Osteoblast (primary cell): ENCODE data around the gene RO60. TPM values are rescaled to one million over a fixed set of nuclear protein-coding genes. Genes with fewer than 3 reads are reported as not detected.
"Not testable (repeated sequence)": the region's sequence is repeated elsewhere in the genome, so short reads cannot be mapped to it uniquely, and the experiment has no call there.

Experiments
- DNase-seq: peaks from one replicate; pipeline ENCODE4 v3.0.0; 2011; ENCODE audit warnings: low spot score, mixed read lengths; ENCODE audit not compliant: insufficient read length; ENCODE audit errors: missing footprints
- H2AFZ ChIP-seq: 2 replicates; pipeline ENCODE4 v1.6.0; 2011; ENCODE audit warnings: mild to moderate bottlenecking, low read length
- H3K27ac ChIP-seq: 2 replicates; pipeline ENCODE4 v1.5.1; 2011; ENCODE audit warnings: mild to moderate bottlenecking, low read depth, low read length, moderate library complexity
- H3K27me3 ChIP-seq: 2 replicates; pipeline ENCODE4 v1.6.0; 2012; ENCODE audit warnings: mild to moderate bottlenecking, control low read depth, inconsistent platforms, low read length, moderate library complexity; ENCODE audit not compliant: insufficient read depth
- H3K36me3 ChIP-seq: 2 replicates; pipeline ENCODE4 v1.5.1; 2011; ENCODE audit warnings: mild to moderate bottlenecking, low read length, control low read depth, moderate library complexity; ENCODE audit not compliant: insufficient read depth
- H3K4me1 ChIP-seq: 2 replicates; pipeline ENCODE4 v1.5.1; 2011; ENCODE audit warnings: mild to moderate bottlenecking, low read length, control low read depth, moderate library complexity; ENCODE audit not compliant: insufficient read depth
- H3K4me2 ChIP-seq: 2 replicates; pipeline ENCODE4 v1.6.0; 2011; ENCODE audit warnings: mild to moderate bottlenecking, low read length; ENCODE audit not compliant: insufficient read depth
- H3K4me3 ChIP-seq: fragments of 200-600 bp; sonication (generic); 3 replicates; pipeline ENCODE4 v1.5.1; 2012; ENCODE audit warnings: mild to moderate bottlenecking, low read length, inconsistent platforms; ENCODE audit not compliant: insufficient read depth
- H3K79me2 ChIP-seq: 2 replicates; pipeline ENCODE4 v1.6.0; 2012; ENCODE audit warnings: mild to moderate bottlenecking, low read length, control low read depth, inconsistent platforms; ENCODE audit not compliant: insufficient read depth
- H3K9me3 ChIP-seq: 2 replicates; pipeline ENCODE4 v1.5.1; 2011; ENCODE audit warnings: low read depth, low read length, control low read depth
- H4K20me1 ChIP-seq: 2 replicates; pipeline ENCODE4 v1.6.0; 2012; ENCODE audit warnings: mild to moderate bottlenecking, low read length, control low read depth; ENCODE audit not compliant: insufficient read depth
- total RNA-seq: library from RNA; depleted of rRNA; stranded (reverse); fragments of >200 nt; gene quantifications from 2 replicates; pipeline ENCODE4 v1.2.3, GENCODE V29; 2012
- TF ChIP-seq, protein P1 (sequence below): IDR thresholded peaks from 2 replicates; pipeline ENCODE4 v1.5.1; 2011; ENCODE audit warnings: mild to moderate bottlenecking, low read depth, low read length, moderate library complexity; ENCODE audit errors: extremely low read depth

RO60 gene
- total RNA-seq, 1 donor: 138 TPM

DNA sequence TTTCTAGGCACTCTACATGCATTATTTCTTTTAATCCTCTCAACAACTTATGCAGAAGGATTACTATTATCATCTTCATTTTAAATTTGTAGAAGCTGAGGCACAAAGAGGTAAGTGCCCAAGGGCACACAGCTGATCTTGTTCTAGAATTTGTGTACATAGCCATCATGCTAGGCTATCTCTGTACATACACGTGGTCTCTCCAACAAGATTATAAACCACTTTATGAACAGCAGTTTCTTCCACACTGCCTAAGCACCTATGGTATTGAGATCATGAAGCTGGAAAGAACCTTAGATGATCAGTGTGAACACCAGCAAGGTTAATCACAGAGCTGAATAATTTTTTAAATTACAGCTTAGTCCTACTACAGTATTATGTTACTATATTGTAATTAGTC is 29.1 kb upstream of the RO60 start:
- DNase-seq: no peak
- TF ChIP-seq, protein P1, sequence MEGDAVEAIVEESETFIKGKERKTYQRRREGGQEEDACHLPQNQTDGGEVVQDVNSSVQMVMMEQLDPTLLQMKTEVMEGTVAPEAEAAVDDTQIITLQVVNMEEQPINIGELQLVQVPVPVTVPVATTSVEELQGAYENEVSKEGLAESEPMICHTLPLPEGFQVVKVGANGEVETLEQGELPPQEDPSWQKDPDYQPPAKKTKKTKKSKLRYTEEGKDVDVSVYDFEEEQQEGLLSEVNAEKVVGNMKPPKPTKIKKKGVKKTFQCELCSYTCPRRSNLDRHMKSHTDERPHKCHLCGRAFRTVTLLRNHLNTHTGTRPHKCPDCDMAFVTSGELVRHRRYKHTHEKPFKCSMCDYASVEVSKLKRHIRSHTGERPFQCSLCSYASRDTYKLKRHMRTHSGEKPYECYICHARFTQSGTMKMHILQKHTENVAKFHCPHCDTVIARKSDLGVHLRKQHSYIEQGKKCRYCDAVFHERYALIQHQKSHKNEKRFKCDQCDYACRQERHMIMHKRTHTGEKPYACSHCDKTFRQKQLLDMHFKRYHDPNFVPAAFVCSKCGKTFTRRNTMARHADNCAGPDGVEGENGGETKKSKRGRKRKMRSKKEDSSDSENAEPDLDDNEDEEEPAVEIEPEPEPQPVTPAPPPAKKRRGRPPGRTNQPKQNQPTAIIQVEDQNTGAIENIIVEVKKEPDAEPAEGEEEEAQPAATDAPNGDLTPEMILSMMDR: no peak

DNA sequence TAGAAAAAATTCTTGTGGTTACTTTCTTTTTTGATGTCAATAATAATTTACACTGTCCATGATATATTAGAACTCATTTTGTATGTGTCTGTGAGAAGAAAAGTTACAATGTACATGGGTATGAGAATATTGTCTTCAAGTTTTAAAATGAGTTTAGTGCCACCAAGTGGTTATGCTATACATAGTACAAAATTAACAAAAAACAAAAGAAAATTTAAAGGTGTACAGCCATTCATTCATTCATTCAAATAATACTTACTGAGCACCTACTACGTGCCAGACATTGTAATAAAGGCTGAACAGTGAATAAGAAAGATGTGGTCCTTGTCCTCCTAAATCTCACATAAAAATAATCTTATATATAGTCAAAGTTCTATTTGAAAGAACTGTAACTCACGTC is 28.0 kb upstream of the RO60 start:
- DNase-seq: no peak
- TF ChIP-seq, protein P1: peak; percentile 41

More for the DNA sequence above, 29.1 kb upstream of the RO60 start:
- Histone ChIP-seq H3K27ac (no peak overlapping the region), H4K20me1 (no peaks in the 10 kb centered on the region), H3K4me3 (no peak overlapping the region), H3K9me3 (no peaks in the 10 kb centered on the region), H2AFZ (no peak overlapping the region), H3K36me3 (peaks cover 14% of the 10 kb centered on the region), H3K4me2 (no peak overlapping the region), H3K27me3 (no peaks in the 10 kb centered on the region), H3K4me1 (no peaks in the 10 kb centered on the region), H3K79me2 (peaks cover 18% of the 10 kb centered on the region)

DNA sequence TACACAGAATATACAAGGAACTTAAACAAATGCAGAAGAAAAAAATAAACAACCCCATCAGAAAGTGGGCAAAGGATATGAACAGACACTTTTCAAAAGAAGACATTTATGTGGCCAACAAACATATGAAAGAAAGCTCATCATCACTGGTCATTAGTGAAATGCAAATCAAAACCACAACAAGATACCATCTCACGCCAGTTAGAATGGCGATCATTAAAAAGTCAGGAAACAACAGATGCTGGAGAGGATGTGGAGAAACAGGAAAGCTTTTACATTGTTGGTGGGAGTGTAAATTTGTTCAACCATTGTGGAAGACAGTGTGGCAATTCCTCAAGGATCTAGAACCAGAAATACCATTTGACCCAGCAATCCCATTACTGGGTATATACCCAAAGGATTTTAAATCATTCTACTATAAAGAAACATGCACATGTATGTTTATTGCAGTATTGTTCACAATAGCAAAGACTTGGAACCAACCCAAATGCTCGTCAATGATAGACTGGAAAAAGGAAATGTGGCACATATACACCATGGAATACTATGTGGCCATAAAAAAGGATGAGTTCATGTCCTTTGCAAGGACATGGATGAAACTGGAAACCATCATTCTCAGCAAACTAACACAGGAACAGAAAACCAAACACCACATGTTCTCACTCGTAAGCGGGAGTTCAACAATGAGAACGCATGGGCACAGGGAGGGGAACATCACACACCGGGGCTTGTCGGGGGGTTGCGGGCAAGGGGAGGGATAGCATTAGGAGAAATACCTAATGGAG is 26.6 kb upstream of the RO60 start:
- H3K4me2 ChIP-seq: not testable (repeated sequence)

More for the DNA sequence above, 28.0 kb upstream of the RO60 start:
- no peaks in the 10 kb centered on the region for H3K27me3 ChIP-seq
- no peak overlapping the region for H3K27ac ChIP-seq
- no peaks in the 10 kb centered on the region for H3K4me1 ChIP-seq
- H3K79me2 ChIP-seq: peaks cover 24% of the 10 kb centered on the region
- H3K9me3 ChIP-seq: no peaks in the 10 kb centered on the region
- H3K36me3 ChIP-seq: peaks cover 9% of the 10 kb centered on the region
- H4K20me1 ChIP-seq: no peaks in the 10 kb centered on the region
- no peak overlapping the region for H3K4me3 ChIP-seq
- H3K4me2 ChIP-seq: no peak overlapping the region
- H2AFZ ChIP-seq: no peak overlapping the region

DNA sequence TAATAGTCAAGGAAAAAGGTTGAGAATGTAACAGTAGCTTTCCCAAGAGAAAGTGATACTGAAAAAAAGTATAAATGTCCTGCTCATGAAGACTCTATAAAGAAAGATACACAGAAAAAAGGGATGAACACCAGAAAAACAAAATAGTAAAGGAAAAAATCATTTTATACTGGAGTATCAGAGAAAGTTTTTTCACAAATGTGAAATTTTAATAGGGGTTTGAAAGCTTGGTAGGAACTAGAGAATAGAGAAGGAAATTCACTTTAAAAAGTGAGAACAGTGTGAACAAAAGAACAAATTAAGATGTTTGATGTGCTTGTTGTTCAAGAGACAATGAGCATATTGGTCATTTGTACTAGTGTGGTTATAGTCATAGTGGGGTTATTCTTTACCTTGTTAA is 25.8 kb upstream of the RO60 start:
- Histone ChIP-seq H3K36me3 (no peaks in the 10 kb centered on the region), H2AFZ (no peak overlapping the region), H3K4me3 (no peak overlapping the region), H4K20me1 (no peaks in the 10 kb centered on the region), H3K27ac (no peak overlapping the region), H3K4me1 (no peaks in the 10 kb centered on the region), H3K9me3 (no peaks in the 10 kb centered on the region), H3K27me3 (no peaks in the 10 kb centered on the region), H3K79me2 (peaks cover 42% of the 10 kb centered on the region), H3K4me2 (no peak overlapping the region)
- TF ChIP-seq, protein P1: no peak
- DNase-seq: no peak

More for the DNA sequence above, 26.6 kb upstream of the RO60 start:
- H3K36me3 ChIP-seq, DNase-seq, H3K27me3 ChIP-seq, H2AFZ ChIP-seq, H3K9me3 ChIP-seq, H3K4me3 ChIP-seq, H3K27ac ChIP-seq, H4K20me1 ChIP-seq, H3K4me1 ChIP-seq: not testable (repeated sequence)
- H3K79me2 ChIP-seq: peaks cover 38% of the 10 kb centered on the region
